CD4-positive, alpha-beta T cell treated with Interleukin-10 for 1 hour (primary cell): Measurements from ENCODE around the gene TMEM203.

Experiments
- DNase-seq: peaks from one replicate; pipeline ENCODE4 v3.0.0-alpha.2; 2020

The TMEM203 gene

DNA sequence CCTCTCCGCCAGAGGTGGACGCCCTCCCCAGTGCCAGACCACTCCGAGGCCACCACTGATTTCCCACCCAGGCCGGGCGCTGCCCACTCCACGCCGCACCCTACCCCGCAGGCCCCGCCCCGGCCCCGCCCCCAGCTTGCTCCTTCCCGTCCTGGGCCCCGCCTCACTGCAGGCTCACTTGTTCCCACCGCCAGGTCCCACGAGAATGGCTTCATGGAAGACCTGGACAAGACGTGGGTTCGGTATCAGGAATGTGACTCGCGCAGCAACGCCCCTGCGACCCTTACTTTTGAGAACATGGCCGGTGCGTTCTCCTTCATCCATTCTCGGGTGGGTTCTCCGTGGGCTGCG lies 42.1 kb downstream of the TMEM203 start:
- no peak for DNase-seq

DNA sequence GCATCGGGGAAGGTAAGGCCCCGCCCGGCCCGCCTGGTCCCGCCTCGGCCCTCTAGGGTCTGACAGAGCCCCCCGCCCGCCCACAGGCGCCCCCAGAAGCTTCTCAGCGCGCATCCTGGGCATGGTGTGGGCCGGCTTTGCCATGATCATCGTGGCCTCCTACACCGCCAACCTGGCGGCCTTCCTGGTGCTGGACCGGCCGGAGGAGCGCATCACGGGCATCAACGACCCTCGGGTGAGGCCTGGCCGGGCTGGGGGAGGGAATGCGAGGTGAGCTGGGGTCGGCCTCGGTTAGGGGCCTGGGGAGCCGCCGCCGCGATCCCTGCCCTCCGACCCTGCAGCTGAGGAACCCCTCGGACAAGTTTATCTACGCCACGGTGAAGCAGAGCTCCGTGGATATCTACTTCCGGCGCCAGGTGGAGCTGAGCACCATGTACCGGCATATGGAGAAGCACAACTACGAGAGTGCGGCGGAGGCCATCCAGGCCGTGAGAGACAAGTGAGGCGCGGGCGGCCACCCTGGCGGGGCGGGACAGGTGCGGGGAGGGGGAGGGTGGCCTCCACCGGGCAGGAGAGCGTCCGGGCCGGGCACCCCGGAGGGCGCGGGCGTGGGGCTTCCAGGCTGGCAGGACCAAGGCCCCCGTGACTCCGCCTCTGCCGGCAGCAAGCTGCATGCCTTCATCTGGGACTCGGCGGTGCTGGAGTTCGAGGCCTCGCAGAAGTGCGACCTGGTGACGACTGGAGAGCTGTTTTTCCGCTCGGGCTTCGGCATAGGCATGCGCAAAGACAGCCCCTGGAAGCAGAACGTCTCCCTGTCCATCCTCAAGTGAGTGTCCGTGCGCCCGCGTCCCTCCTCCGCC lies 42.7 kb downstream of the TMEM203 start:
- DNase-seq, result no peak

DNA sequence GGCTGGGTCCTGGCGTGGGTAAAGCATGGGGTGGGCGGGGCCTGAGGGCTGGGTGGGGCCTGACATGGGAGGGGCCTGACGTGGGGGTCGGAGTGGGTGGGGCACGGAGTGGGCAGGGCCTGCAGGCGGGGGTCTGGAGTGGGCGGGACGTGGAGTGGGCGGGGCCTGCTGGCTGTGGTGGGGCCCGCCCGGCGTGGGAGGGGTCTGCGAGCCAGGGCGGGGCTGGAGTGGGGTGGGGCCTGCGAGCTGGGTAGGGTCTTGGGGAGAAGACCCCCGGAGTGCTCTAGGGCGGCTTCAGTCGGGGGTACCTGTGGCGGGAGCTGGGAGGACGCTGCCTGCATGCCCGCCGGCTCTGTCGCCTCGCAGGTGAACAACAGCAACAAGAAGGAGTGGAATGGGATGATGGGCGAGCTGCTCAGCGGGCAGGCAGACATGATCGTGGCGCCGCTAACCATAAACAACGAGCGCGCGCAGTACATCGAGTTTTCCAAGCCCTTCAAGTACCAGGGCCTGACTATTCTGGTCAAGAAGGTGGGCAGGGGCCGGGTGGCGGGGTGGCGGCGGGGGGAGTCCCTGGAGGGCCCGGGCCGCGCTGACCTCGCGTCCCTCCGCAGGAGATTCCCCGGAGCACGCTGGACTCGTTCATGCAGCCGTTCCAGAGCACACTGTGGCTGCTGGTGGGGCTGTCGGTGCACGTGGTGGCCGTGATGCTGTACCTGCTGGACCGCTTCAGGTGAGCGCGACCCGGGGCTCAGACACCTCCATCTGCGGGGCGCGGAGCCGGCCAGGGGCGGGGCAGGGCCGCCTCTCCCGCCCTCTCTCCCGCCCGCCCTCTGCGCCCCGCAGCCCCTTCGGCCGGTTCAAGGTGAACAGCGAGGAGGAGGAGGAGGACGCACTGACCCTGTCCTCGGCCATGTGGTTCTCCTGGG lies 43.6 kb downstream of the TMEM203 start:
- no peak for DNase-seq

DNA sequence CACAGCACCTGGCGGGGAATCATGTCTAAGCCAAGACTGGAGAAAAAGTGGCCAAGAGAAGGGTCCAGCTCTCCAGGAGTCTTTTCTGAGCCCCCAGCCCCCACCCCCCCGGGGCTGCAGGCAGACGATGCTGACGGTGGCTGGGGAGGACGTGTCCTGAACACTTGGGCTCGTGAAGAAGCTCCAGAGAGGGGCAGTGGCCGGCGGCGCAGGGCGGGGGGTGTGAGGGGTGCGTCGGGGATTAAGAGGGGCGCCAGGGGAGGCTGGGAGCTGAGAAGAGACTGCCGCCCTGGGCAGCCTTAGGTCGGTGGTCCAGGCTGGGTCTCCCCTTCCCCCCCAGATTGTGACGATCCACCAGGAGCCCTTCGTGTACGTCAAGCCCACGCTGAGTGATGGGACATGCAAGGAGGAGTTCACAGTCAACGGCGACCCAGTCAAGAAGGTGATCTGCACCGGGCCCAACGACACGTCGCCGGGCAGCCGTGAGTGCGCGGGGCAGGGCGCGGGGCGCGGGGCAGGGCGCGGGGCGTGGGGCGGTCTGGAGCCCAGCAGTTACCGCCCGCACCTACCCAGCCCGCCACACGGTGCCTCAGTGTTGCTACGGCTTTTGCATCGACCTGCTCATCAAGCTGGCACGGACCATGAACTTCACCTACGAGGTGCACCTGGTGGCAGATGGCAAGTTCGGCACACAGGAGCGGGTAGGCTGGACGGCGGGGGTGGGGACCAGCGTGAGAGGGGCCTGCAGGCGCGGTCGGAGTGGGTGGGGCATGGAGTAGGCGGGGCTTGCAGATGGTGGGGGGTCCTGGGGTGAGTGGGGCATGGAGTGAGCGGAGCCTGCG lies 44.5 kb downstream of the TMEM203 start:
- no peak for DNase-seq

DNA sequence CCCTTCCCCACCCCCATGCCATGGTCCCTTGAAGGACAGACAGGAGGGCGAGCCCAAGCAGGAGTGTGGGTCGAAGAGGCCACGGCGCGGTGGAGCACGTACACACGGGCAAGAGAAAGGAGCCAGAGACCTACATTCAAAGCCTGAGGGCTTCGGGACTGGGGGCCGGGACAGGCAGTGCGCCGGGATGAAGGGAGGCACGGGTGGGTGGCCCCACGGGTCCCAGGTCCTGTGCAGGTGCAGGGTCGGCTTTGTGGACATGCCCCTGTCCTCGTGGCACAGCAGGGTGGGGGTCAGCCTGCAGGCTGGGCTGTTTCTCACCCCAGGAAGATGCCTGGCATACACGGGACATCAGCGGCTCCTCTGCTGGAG lies 45.4 kb downstream of the TMEM203 start:
- DNase-seq, result no peak

DNA sequence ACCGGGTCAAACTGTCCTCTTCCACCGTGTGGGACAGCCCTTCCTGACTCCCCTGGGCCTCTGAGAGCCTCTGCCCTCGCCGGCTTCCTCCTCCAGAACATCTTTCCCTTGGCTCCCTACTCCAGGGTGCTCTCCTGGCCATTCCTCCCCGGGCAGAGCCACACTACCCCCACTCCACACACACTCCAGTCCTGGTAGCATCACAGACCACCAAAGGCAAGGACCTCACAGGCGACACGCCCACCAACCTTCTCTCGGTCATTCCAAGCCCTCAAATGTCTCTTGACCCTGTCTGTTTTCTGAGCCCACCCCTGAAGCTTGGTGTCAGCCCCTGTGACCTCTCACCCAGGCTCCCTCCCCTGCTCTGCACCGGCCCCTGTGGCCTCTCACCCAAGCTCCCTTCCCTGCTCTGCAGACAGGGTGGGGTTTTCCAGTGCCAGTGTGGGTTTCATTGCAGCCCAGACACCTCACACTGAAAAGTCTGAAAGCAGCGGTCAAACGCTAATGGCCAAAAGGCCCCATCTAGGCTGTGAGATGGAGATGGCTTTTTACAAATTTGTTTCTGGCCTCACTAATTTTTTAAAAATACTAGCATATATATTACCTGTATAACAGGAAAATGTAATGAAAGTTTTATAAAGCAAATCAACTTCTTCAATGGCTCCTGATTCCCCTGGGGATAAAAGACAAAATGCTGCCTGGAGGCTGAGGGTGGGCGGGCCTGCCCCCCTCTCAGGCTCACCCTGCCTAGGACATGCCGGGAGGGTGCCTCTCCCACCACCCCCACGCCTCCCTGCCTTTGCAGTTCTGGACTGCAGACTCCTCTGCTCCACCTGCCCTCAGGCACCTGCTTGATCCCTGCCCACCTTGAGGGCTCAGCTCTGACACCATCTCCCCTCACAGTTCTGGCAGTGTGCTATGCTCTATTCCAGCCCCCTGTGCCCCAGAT lies 46.1 kb downstream of the TMEM203 start:
- no peak for DNase-seq

DNA sequence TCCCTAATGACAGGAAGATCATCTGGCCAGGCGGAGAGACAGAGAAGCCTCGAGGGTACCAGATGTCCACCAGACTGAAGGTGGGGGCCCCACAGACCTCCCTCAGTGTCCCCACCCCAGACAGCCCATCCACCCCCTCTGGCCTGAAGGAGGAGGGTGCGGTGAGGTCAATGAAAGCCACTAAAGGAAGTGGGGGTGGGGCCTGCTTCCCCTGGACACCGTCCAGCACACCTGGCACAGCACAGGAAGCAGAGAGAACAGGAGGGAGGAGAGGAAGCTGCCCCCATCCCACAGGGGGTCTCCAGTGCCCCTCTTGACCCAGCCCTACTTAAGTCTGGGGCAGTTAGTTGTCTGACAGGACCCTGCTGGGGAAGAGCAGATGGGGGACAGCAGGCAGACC lies 46.8 kb downstream of the TMEM203 start:
- no peak for DNase-seq

DNA sequence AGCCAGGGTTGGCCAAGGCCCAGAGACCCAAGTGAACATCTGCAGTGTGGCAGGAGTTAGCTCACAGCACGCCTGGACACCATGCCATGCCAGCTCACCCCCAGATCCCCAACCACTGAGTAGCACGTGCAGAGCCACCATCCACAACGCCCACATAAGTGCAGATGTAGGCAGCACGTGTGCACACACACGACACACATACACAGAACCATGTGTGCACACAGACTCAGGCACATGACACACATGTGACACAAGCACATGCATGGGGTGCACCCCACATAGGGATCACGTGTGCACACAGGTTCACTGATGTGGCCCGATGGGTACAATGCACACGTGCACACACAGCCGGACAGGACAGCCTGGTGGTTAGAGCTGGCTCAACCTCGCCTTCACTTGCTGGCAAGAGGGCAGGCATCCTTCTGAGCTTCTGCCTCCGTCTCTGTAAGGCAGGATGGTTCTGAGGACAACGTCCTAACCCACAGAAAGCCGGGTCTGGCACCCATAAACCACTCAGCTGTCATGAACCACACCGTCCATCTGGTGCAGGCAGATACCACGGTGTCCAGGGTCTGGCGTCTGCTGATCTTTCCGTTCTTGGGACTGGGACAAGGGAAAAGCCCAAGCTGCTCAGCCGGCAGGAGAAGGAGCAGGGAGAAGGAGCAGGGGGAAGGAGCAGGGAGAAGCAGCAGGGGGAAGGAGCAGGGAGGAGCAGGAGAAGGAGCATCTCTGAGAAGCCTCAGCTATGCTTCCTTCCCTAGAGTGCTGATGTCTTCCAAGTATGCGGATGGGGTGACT lies 47.6 kb downstream of the TMEM203 start:
- no peak for DNase-seq

DNA sequence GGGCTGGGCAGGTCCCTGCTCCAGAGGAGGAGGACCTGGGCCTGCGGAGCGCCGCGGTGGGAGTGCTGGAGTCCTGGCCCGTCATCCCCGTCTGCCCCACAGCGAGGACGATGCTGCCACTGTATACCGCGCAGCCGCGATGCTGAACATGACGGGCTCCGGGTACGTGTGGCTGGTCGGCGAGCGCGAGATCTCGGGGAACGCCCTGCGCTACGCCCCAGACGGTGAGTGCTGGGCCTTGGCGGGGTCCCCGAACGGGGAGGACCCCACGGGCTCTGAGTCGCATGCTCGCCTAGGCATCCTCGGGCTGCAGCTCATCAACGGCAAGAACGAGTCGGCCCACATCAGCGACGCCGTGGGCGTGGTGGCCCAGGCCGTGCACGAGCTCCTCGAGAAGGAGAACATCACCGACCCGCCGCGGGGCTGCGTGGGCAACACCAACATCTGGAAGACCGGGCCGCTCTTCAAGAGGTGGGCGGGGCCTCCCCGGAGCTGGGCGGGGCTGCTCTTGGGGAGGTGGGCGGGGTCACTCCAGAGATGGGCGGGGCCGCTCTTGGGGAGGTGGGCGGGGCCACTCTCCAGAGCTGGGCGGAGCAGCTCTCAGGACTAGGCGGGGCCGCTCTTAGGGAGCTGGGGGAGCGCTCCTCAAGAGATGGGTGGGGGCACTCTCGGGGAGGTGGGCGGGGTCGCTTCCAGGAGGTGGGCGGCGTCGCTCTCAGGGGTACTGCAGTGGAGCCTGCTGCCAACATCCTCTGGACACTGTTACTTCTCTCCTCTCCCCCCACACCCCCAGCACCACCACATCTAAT lies 48.7 kb downstream of the TMEM203 start:
- DNase-seq, result peak; percentile 58
